ENCODE results near the gene RMDN3.

RMDN3 gene

GRCh38 chr15:40722934-40723333 is 32.1 kb downstream of the RMDN3 start:
- Histone ChIP-seq H3K36me3 (ENCODE audit: control insufficient read depth, low read length) (peaks cover 82% of the 10 kb centered on the region), H3K4me1 (ENCODE audit: control insufficient read depth, low read length) (no peaks in the 10 kb centered on the region), H3K9me3 (ENCODE audit: control insufficient read depth, insufficient read depth, low read length) (no peaks in the 10 kb centered on the region), H3K4me2 (ENCODE audit: low read length) (no peak overlapping the region), H3K27me3 (ENCODE audit: control insufficient read depth, low read length) (no peaks in the 10 kb centered on the region), H4K20me1 (ENCODE audit: control insufficient read depth, insufficient read depth, low read depth, low read length) (peaks cover 3% of the 10 kb centered on the region; the same call in 1 of the 2 replicates), H3K9me2 (replicated peaks; ENCODE audit: control insufficient read depth, low read length) (no peaks in the 10 kb centered on the region), H3F3A (ENCODE audit: control insufficient read depth, insufficient read depth) (peaks cover 15% of the 10 kb centered on the region), H3K4me3 (ENCODE audit: low read length) (no peak overlapping the region), H3K27ac (ENCODE audit: low read depth, low read length) (no peak overlapping the region), H3K79me2 (ENCODE audit: control insufficient read depth, low read length) (no peaks in the 10 kb centered on the region; the same call in 1 of the 2 replicates)
- TF ChIP-seq CTCF (IDR thresholded peaks at IDR 0.05; ENCODE audit: low read depth, low read length, poor library complexity, severe bottlenecking) = no peak

GRCh38 chr15:40722354-40722753 is 32.7 kb downstream of the RMDN3 start:
- no peaks in the 10 kb centered on the region for H3K27me3 ChIP-seq (ENCODE audit: control insufficient read depth, low read length)
- no peaks in the 10 kb centered on the region for H3K9me3 ChIP-seq (ENCODE audit: control insufficient read depth, insufficient read depth, low read length)
- H3K36me3 ChIP-seq (ENCODE audit: control insufficient read depth, low read length) = peaks cover 85% of the 10 kb centered on the region
- no peaks in the 10 kb centered on the region for H3K9me2 ChIP-seq (replicated peaks; ENCODE audit: control insufficient read depth, low read length)
- no peaks in the 10 kb centered on the region for H3K4me1 ChIP-seq (ENCODE audit: control insufficient read depth, low read length)
- no peaks in the 10 kb centered on the region; the same call in 1 of the 2 replicates for H3K79me2 ChIP-seq (ENCODE audit: control insufficient read depth, low read length)
- H3K4me2 ChIP-seq (ENCODE audit: low read length) = no peak overlapping the region
- no peak overlapping the region for H3K4me3 ChIP-seq (ENCODE audit: low read length)
- no peak for TF ChIP-seq CTCF (IDR thresholded peaks at IDR 0.05; ENCODE audit: low read depth, low read length, poor library complexity, severe bottlenecking)
- no peak for TF ChIP-seq EZH2phosphoT487 (IDR thresholded peaks at IDR 0.05; ENCODE audit: borderline replicate concordance, low read length)
- peaks cover 3% of the 10 kb centered on the region; the same call in 1 of the 2 replicates for H4K20me1 ChIP-seq (ENCODE audit: control insufficient read depth, insufficient read depth, low read depth, low read length)
- H3K27ac ChIP-seq (ENCODE audit: low read depth, low read length) = no peak overlapping the region
- peaks cover 15% of the 10 kb centered on the region for H3F3A ChIP-seq (ENCODE audit: control insufficient read depth, insufficient read depth)

- TF ChIP-seq EZH2phosphoT487 (IDR thresholded peaks at IDR 0.05; ENCODE audit: borderline replicate concordance, low read length) (no peak), CTCF (IDR thresholded peaks at IDR 0.05; ENCODE audit: low read depth, low read length, poor library complexity, severe bottlenecking) (no peak)
- no peak overlapping the region for H3K4me3 ChIP-seq (ENCODE audit: low read length)
- no peaks in the 10 kb centered on the region for H3K27me3 ChIP-seq (ENCODE audit: control insufficient read depth, low read length)
- no peak overlapping the region for H3K27ac ChIP-seq (ENCODE audit: low read depth, low read length)
- H3F3A ChIP-seq (ENCODE audit: control insufficient read depth, insufficient read depth) = peaks cover 15% of the 10 kb centered on the region
- H3K36me3 ChIP-seq (ENCODE audit: control insufficient read depth, low read length) = peaks cover 89% of the 10 kb centered on the region
- H3K4me2 ChIP-seq (ENCODE audit: low read length) = no peak overlapping the region
- no peaks in the 10 kb centered on the region for H3K9me2 ChIP-seq (replicated peaks; ENCODE audit: control insufficient read depth, low read length)
- H3K9me3 ChIP-seq (ENCODE audit: control insufficient read depth, insufficient read depth, low read length) = no peaks in the 10 kb centered on the region
- H3K79me2 ChIP-seq (ENCODE audit: control insufficient read depth, low read length) = no peaks in the 10 kb centered on the region; the same call in 1 of the 2 replicates
- H3K4me1 ChIP-seq (ENCODE audit: control insufficient read depth, low read length) = no peaks in the 10 kb centered on the region
- H4K20me1 ChIP-seq (ENCODE audit: control insufficient read depth, insufficient read depth, low read depth, low read length) = peaks cover 3% of the 10 kb centered on the region; the same call in 1 of the 2 replicates
Observed at GRCh38 chr15:40721701-40722100, 33.4 kb downstream of the RMDN3 start.
